Measurements from ENCODE around the gene LY6G6C. TPM values are rescaled to one million over a fixed set of nuclear protein-coding genes. Genes with fewer than 3 reads are reported as not detected.

Gene LY6G6C
- total RNA-seq, 5 donors from 2014 or later (not counting 1 experiment from before 2014, with no cell fraction given), result not detected

DNA sequence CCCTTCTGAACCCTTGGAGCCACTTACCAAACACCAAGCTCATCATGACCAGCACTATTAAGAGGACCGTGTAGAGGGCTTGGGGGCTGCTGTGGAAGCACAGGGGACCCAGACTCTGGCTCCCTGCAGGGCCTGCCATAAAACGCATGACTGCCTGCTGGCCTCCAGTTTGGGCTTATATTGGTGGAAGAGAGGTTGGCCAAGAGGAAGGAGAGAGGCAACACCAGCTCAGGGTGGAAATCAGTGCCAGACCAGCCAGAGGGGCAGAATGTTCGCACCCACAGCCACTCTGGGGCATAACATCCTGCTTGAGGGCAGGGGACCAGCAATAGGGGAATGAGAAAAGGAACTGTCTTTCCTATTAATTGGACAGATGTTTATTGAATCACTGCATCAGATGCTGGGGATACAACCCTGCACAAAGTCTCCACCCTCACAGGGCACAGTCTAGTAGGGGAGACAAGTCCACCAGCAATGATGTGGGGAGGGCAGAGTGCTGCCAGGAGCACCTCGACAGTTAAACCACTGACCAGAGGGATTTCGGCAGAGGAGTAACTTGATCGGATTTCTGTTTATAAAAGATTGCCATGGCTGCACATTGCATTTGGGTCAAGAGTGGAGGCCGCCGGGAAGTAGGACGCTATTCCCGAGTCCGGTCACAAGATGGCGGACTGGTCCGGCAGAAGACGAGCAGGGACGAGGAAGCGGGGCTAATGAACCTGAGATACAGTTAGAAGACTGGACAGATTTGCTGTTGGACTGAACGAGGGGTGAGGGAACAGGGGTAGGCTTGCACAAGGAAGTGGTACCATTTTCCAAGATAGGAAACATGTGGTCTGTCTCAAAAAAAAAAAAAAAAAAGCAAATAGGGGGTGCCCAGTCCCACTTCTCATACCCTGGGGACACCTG, 41.1 kb downstream of the LY6G6C start, which contains the start of gene LY6G5C:
LY6G5C (minus strand) TSS at position 842 of the 909 bp plus-strand sequence; CDS start at position 148, 694 bp downstream.
- no peaks in the 10 kb centered on the region for H3K36me3 ChIP-seq (ENCODE audit: control insufficient read depth in 2 of 2, extremely low read depth in 1 of 2, insufficient read depth in 1 of 2, low read length in 1 of 2)
- ATAC-seq (replicated peaks in 1 of 4) (peak; percentile 68 to 81 (median 78)), DNase-seq (peak in 27 of 35 experiments; percentile 20 to 76 (median 40))
- WGBS (ENCODE audit: insufficient coverage), result 17% methylated on average over 16 of the region's 17 CpGs
- ChIA-PET POLR2A (no interaction called here), CTCF (interaction anchor here in 1 of 2 donors (0.5 to 0.6 kb wide), 3 partner anchors 82 to 149 kb away, joined by 3 to 6 read pairs (median 5); no protein-coding TSS in a partner anchor)
- Mint-ChIP-seq H3K27me3 (no peaks in the 10 kb centered on the region), H3K36me3 (no peaks in the 10 kb centered on the region), H3K27ac (peak within 1 kb of the TSS; percentile 45 to 85), H3K4me1 (peaks cover 16 to 23% (median 18%) of the 10 kb centered on the region in 3 donors), H3K9me3 (no peaks in the 10 kb centered on the region), H3K4me3 (peak within 1 kb of the TSS; percentile 84 to 91 (median 86))
- H3K4me1 ChIP-seq (ENCODE audit: control insufficient read depth in 1 of 2, extremely low read depth in 1 of 2, insufficient read depth in 2 of 2, low read length in 2 of 2), result peaks cover 0 to 21% of the 10 kb centered on the region in 2 experiments
- H3K27me3 ChIP-seq (replicated peaks in 1 of 2; ENCODE audit: control insufficient read depth in 2 of 2, extremely low read depth in 1 of 2, insufficient read depth in 2 of 2, low read length in 1 of 2), result no peaks in the 10 kb centered on the region
- peak within 1 kb of the TSS; percentile 49 to 64 for H3K4me3 ChIP-seq (ENCODE audit: control insufficient read depth in 1 of 2, extremely low read depth in 1 of 2, low read length in 1 of 2)
- H3K9me3 ChIP-seq, result no peaks in the 10 kb centered on the region
- peak within 1 kb of the TSS; percentile 5 for H3K27ac ChIP-seq (ENCODE audit: low read length)

DNA sequence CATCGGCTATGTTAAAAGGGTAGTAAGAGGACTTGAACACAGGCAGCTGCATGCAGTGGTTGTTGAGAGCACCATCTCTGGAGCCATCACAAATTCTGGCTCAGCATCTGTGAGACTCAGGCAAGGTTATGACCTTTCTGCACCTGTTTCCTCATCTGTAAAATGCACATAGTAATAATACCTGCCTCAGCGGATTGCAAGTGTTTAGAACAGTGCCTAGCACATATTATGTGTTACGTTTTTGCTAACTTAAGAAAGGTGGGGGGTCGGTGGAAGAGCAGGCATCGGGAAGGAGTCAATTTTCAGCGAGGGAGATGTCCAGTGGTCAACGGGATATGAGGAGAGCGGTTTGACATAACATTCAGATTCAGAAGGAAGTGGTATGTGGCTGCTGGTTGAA, 43.6 kb downstream of the LY6G6C start:
- Mint-ChIP-seq H3K9me3 (no peaks in the 10 kb centered on the region), H3K27ac (peak overlapping the region in 1 of 2 donors; percentile 5)
- CTCF ChIA-PET, result no interaction called here

DNA sequence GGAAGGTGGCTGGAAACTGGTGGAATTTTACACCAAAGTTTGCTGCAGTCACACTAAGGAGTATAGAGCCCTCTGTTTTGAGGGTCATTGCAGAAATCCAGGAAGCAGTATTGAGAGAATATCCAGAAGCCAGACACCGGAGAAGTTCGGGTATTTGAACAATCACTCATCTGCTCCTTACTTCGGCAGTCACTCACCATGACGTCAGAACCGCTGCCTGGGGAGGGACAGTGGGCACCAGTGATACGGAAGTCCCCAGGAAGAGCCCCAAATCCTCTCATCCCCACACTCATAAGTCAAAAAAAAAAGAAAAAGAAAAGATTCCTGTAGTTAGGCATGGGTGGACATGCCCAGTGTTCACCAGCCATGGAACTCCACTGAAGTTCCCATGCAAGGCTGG, 44.6 kb downstream of the LY6G6C start:
- Mint-ChIP-seq H3K9me3 (no peaks in the 10 kb centered on the region), H3K27me3 (no peaks in the 10 kb centered on the region), H3K4me1 (peaks cover 16 to 23% (median 18%) of the 10 kb centered on the region in 3 donors), H3K4me3 (no peak overlapping the region), H3K27ac (no peak overlapping the region), H3K36me3 (peaks cover 9% of the 10 kb centered on the region)
- H3K27me3 ChIP-seq (replicated peaks in 1 of 2; ENCODE audit: control insufficient read depth in 2 of 2, extremely low read depth in 1 of 2, insufficient read depth in 2 of 2, low read length in 1 of 2), result no peaks in the 10 kb centered on the region
- ChIA-PET POLR2A (no interaction called here), CTCF (interaction anchor here in 1 of 2 donors (0.5 kb wide), 1 partner anchor 23 kb away, joined by 4 read pairs; no protein-coding TSS in a partner anchor)
- ATAC-seq (replicated peaks in 1 of 4) (no peak), DNase-seq (no peak)
- no peak overlapping the region for H3K27ac ChIP-seq (ENCODE audit: low read length)
- peaks cover 8 to 16% of the 10 kb centered on the region in 2 donors for H3K36me3 ChIP-seq (ENCODE audit: control insufficient read depth in 2 of 2, extremely low read depth in 1 of 2, insufficient read depth in 1 of 2, low read length in 1 of 2)
- WGBS (ENCODE audit: insufficient coverage), result no CpG with 5 or more reads among the region's 6 CpGs
- H3K9me3 ChIP-seq, result no peaks in the 10 kb centered on the region
- H3K4me3 ChIP-seq (ENCODE audit: control insufficient read depth in 1 of 2, extremely low read depth in 1 of 2, low read length in 1 of 2), result no peak overlapping the region
- peaks cover 0 to 20% of the 10 kb centered on the region in 2 experiments for H3K4me1 ChIP-seq (ENCODE audit: control insufficient read depth in 1 of 2, extremely low read depth in 1 of 2, insufficient read depth in 2 of 2, low read length in 2 of 2)

More for the DNA sequence above, 43.6 kb downstream of the LY6G6C start:
- H3K4me1 Mint-ChIP-seq, result peaks cover 16 to 23% (median 18%) of the 10 kb centered on the region in 3 donors
- 73% methylated on average over 8 of the region's 8 CpGs for whole genome bisulfite sequencing (ENCODE audit: insufficient coverage)
- no peak overlapping the region for H3K4me3 Mint-ChIP-seq
- no peaks in the 10 kb centered on the region for H3K27me3 ChIP-seq (replicated peaks in 1 of 2; ENCODE audit: control insufficient read depth in 2 of 2, extremely low read depth in 1 of 2, insufficient read depth in 2 of 2, low read length in 1 of 2)
- no peak overlapping the region for H3K27ac ChIP-seq (ENCODE audit: low read length)
- POLR2A ChIA-PET, result interaction anchor here in 1 of 2 donors (0.6 kb wide), 1 partner anchor 129 kb away, joined by 3 read pairs; no protein-coding TSS in a partner anchor
- H3K36me3 Mint-ChIP-seq, result peaks cover 4% of the 10 kb centered on the region
- no peak for ATAC-seq (replicated peaks in 1 of 4)
- no peak overlapping the region for H3K4me3 ChIP-seq (ENCODE audit: control insufficient read depth in 1 of 2, extremely low read depth in 1 of 2, low read length in 1 of 2)
- DNase-seq, result no peak
- no peaks in the 10 kb centered on the region for H3K27me3 Mint-ChIP-seq
- H3K9me3 ChIP-seq, result no peaks in the 10 kb centered on the region
- H3K4me1 ChIP-seq (ENCODE audit: control insufficient read depth in 1 of 2, extremely low read depth in 1 of 2, insufficient read depth in 2 of 2, low read length in 2 of 2), result peaks cover 0 to 21% of the 10 kb centered on the region in 2 experiments
- peaks cover 7 to 8% of the 10 kb centered on the region in 2 donors for H3K36me3 ChIP-seq (ENCODE audit: control insufficient read depth in 2 of 2, extremely low read depth in 1 of 2, insufficient read depth in 1 of 2, low read length in 1 of 2)

DNA sequence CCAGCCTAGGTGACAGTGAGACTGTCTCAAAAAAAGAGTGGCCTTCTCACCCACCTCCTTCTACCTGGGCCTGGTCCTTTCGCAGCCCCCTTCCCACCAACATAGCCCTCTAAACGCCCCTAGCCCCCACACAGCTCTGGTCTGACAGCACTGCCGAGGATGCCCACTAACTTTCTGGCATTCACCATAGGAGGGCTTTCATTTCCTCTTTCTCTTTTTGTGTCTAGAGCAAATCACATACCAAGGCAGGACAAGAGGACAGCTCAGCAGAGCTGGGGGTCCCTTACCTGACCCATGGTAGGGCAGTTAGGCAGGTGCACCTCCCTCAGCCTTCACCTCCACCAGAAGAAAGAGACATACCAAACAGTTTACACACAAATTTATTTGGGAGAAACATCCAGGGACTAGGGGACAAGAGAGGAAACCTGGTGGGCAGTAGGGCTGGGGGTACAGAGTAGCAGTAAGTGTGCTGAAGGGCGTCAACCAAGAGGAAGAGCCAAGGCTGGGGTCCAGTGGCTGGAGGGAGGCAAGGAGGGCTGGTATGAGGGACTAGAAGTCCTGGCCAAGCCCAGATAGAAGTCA, 45.1 kb downstream of the LY6G6C start:
- Histone ChIP-seq H3K4me3 (ENCODE audit: control insufficient read depth in 1 of 2, extremely low read depth in 1 of 2, low read length in 1 of 2) (no peak overlapping the region), H3K27me3 (replicated peaks in 1 of 2; ENCODE audit: control insufficient read depth in 2 of 2, extremely low read depth in 1 of 2, insufficient read depth in 2 of 2, low read length in 1 of 2) (no peaks in the 10 kb centered on the region), H3K36me3 (ENCODE audit: control insufficient read depth in 2 of 2, extremely low read depth in 1 of 2, insufficient read depth in 1 of 2, low read length in 1 of 2) (peaks cover 12 to 21% of the 10 kb centered on the region in 2 donors), H3K27ac (ENCODE audit: low read length) (no peak overlapping the region), H3K9me3 (no peaks in the 10 kb centered on the region), H3K4me1 (ENCODE audit: control insufficient read depth in 1 of 2, extremely low read depth in 1 of 2, insufficient read depth in 2 of 2, low read length in 2 of 2) (peaks cover 0 to 15% of the 10 kb centered on the region in 2 experiments)
- Mint-ChIP-seq H3K9me3 (no peaks in the 10 kb centered on the region), H3K27me3 (no peaks in the 10 kb centered on the region), H3K27ac (peak overlapping the region in 1 of 2 donors; percentile 53), H3K36me3 (peaks cover 14% of the 10 kb centered on the region), H3K4me3 (no peak overlapping the region), H3K4me1 (peaks cover 14 to 18% (median 15%) of the 10 kb centered on the region in 3 donors)
- ChIA-PET POLR2A (no interaction called here), CTCF (interaction anchor here in 1 of 2 donors (0.5 kb wide), 1 partner anchor 22 kb away, joined by 4 read pairs; no protein-coding TSS in a partner anchor)
- ATAC-seq (replicated peaks in 1 of 4), result no peak
- no peak for DNase-seq
- WGBS (ENCODE audit: insufficient coverage), result 80% methylated on average over 4 of the region's 4 CpGs

DNA sequence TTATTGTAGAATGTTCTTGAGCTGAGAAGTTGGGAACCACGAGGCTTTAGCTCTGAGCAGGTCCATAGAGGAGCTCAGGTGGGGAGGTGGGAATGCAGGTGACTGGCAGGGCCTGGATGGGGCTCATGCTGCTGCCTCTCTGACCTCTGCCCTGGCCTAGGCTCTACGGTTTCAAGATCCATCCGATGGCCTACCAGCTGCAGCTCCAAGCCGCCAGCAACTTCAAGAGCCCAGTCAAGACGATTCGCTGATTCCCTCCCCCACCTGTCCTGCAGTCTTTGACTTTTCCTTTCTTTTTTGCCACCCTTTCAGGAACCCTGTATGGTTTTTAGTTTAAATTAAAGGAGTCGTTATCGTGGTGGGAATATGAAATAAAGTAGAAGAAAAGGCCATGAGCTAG, 51.9 kb downstream of the LY6G6C start, which contains the start of gene LY6G5B:
LY6G5B (plus strand) TSS at position 301 of the 400 bp plus-strand sequence. CDS start 975 bp downstream, outside the sequence.
- 90% methylated on average over 3 of the region's 8 CpGs for WGBS (ENCODE audit: insufficient coverage)
- Mint-ChIP-seq H3K36me3 (peaks cover 43% of the 10 kb centered on the region), H3K9me3 (no peaks in the 10 kb centered on the region), H3K4me1 (peaks cover 28 to 34% (median 33%) of the 10 kb centered on the region in 3 donors), H3K27ac (no peak within 1 kb of the TSS), H3K27me3 (no peaks in the 10 kb centered on the region), H3K4me3 (peak within 1 kb of the TSS in 1 of 3 donors; percentile 4)
- ChIA-PET POLR2A (no interaction called here), CTCF (no interaction called here)
- no peaks in the 10 kb centered on the region for H3K9me3 ChIP-seq
- H3K4me3 ChIP-seq (ENCODE audit: control insufficient read depth in 1 of 2, extremely low read depth in 1 of 2, low read length in 1 of 2), result no peak within 1 kb of the TSS
- ATAC-seq (replicated peaks in 1 of 4) (no peak), DNase-seq (no peak)
- no peak within 1 kb of the TSS for H3K27ac ChIP-seq (ENCODE audit: low read length)
- no peaks in the 10 kb centered on the region for H3K27me3 ChIP-seq (replicated peaks in 1 of 2; ENCODE audit: control insufficient read depth in 2 of 2, extremely low read depth in 1 of 2, insufficient read depth in 2 of 2, low read length in 1 of 2)
- peaks cover 28 to 67% of the 10 kb centered on the region in 2 donors for H3K36me3 ChIP-seq (ENCODE audit: control insufficient read depth in 2 of 2, extremely low read depth in 1 of 2, insufficient read depth in 1 of 2, low read length in 1 of 2)
- peaks cover 7 to 27% of the 10 kb centered on the region in 2 experiments for H3K4me1 ChIP-seq (ENCODE audit: control insufficient read depth in 1 of 2, extremely low read depth in 1 of 2, insufficient read depth in 2 of 2, low read length in 2 of 2)
